Pulmonary artery endothelial cell (primary cell): Measurements from ENCODE around the gene RNF40. TPM values are rescaled to one million over a fixed set of nuclear protein-coding genes. Genes with fewer than 3 reads are reported as not detected.
"Not testable (repeated sequence)": the region's sequence is repeated elsewhere in the genome, so short reads cannot be mapped to it uniquely, and the experiment has no call there.

Source experiments
- DNase-seq: peaks from one replicate; pipeline ENCODE4 v3.0.0-alpha.2; 2011; ENCODE audit warnings: low read depth, low spot score
- total RNA-seq: library from RNA; depleted of rRNA; stranded (reverse); fragments of >200 nt; gene quantifications from 2 replicates; pipeline ENCODE4 v1.2.3, GENCODE V29; 2014

RNF40 gene
- total RNA-seq, 1 donor from 2014 or later: 63.8 TPM

- DNase-seq: no peak
These were observed 51.7 kb downstream of the RNF40 start for GRCh38 chr16:30813821-30814189.

GRCh38 chr16:30816769-30817168 is 54.6 kb downstream of the RNF40 start:
- DNase-seq: no peak

DNA sequence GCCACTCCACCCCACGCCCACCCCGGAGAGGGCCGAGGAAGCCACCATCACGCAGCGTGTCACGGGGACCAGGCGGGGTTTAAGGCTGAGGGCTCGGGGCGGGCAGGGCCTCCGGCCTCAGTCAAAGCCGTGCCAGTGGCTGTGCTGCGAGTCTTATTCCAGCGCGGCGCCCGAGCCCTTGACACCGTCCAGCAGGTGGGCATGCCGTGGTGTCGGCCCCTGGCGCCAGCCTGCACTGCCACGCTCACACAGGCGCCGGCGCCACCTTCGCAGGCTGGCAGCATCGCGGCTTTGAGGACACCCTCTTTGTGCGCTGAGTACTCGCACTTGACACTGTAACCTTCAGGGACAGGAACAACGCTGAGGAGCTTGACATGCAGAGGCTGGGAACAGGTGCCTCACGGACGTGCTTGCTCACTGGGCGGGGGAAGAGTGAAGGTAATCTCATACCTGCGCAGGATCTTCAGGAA is 58.9 kb downstream of the RNF40 start:
- DNase-seq: no peak

DNA sequence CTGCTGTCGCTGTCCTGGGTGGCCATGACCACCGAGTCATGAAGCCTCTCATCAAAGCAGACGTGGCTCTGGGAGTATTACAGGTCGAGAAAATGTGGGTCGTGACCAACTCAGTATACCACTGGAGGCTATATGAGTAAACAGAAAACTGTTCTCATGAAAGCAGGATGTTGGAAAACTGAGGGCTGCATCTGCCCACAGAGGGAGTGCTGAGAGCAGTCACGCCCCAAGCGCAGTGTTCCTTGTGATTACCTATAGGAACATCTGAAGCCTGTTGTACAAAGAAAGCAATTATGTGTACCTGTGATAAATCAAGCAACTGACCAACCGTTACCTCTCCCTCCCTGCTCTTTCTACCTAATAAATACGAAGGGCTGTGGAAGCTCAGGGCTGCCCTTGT is 59.3 kb downstream of the RNF40 start:
- not testable (repeated sequence) for DNase-seq

GRCh38 chr16:30821891-30822290 is 59.8 kb downstream of the RNF40 start:
- no peak for DNase-seq

Other genes starting within 250 kb of the RNF40 start
- 21.2 and 21.6 TPM in 2 replicates for gene ZNF768, start 235.8 kb upstream of the RNF40 start, total RNA-seq
- 5.7 and 7.0 TPM in 2 replicates for gene ZNF747, start 227.5 kb upstream of the RNF40 start, total RNA-seq
- 4.3 and 4.5 TPM in 2 replicates for gene ZNF764, start 203.9 kb upstream of the RNF40 start, total RNA-seq
- 6.7 and 7.4 TPM in 2 replicates for gene ZNF688, start 190.6 kb upstream of the RNF40 start, total RNA-seq
- gene ZNF785, start 176.6 kb upstream of the RNF40 start, total RNA-seq: 8.0 and 9.4 TPM in 2 replicates
- gene ZNF689, start 151.9 kb upstream of the RNF40 start, total RNA-seq: 4.3 and 5.0 TPM in 2 replicates
- 6.7 and 11.1 TPM in 2 replicates for gene PRR14, start 111.4 kb upstream of the RNF40 start, total RNA-seq
- 12.4 and 14.0 TPM in 2 replicates for gene FBRS, start 103.9 kb upstream of the RNF40 start, total RNA-seq
- 33.4 and 42.6 TPM in 2 replicates for gene SRCAP, start 63.2 kb upstream of the RNF40 start, total RNA-seq
- 20.9 and 21.2 TPM in 2 replicates for gene PHKG2, start 13.9 kb upstream of the RNF40 start, total RNA-seq
- 1.3 and 1.6 TPM in 2 replicates for gene CFAP119, start 260 bp upstream of the RNF40 start, total RNA-seq
- gene ZNF629, start 24.9 kb downstream of the RNF40 start, total RNA-seq: 6.1 and 7.8 TPM in 2 replicates
- gene BCL7C, start 131.8 kb downstream of the RNF40 start, total RNA-seq: 28.8 and 30.7 TPM in 2 replicates
- 0.20 and 0.21 TPM in 2 replicates for gene CTF1, start 134.3 kb downstream of the RNF40 start, total RNA-seq
- 27.0 and 29.7 TPM in 2 replicates for gene FBXL19, start 161.2 kb downstream of the RNF40 start, total RNA-seq
- 12.4 and 19.5 TPM in 2 replicates for gene ORAI3, start 186.7 kb downstream of the RNF40 start, total RNA-seq
- gene SETD1A, start 195.4 kb downstream of the RNF40 start, total RNA-seq: 2.2 and 2.4 TPM in 2 replicates
- 11.3 and 14.9 TPM in 2 replicates for gene HSD3B7, start 222.9 kb downstream of the RNF40 start, total RNA-seq
- 0.33 and 0.39 TPM in 2 replicates for gene STX1B, start 248.3 kb downstream of the RNF40 start, total RNA-seq